ENCODE results near the gene ZNF804B.

Gene ZNF804B

DNA sequence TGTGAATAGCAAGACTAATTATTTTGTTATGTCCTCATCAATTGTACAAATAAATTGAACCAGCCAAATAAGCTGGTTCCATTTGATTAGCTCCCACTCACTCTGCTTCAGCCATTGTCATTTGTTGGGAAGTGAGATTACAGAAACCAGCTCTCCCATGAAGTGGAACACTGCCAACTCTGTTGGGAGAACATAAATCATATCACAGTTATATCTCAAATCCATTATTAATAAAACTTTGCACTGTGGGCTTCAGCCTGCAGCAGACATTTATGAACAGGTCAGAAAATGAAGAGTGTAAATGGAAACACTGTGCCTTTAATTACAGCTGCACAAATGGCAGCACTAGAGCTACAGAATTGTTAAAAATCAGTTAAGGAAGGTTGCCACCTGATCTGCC is 82.7 kb downstream of the ZNF804B start:
- DNase-seq: no peak

DNA sequence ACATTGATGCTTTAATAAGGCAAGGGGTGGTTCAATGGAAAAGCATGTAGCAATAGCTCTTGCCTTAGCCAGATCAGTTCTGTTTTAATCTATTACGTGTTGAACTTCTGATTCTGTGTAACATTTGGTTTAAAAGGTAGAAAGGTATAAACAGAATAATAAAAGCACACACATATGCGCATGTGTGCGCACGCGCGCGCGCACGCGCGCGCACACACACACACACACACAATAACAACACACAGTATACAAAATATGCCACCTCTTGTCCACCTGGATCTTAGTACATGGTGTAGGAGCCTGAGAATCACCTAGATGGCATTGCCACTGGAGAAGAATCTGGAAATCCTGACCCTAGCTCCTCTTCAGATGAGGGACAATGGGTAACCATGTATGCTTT is 85.6 kb downstream of the ZNF804B start:
- DNase-seq: no peak

DNA sequence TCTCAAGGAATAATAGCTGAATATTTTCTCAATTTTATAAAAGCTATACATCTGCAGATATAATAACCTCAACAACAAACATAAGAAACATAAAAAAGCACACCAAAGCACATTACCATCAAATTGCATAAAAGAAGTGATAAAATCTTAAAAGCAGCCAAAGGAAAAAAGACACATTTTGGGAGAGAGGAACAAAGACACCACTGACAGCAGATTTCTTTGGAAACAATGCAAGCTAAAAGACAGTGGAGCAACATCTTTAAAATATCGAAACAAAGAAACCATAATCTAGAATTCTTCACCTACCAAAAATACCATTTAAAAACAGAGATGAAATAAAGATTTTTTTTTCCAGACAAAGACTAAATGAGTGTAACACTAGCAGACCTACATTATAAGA is 91.7 kb downstream of the ZNF804B start:
- no peak for DNase-seq

DNA sequence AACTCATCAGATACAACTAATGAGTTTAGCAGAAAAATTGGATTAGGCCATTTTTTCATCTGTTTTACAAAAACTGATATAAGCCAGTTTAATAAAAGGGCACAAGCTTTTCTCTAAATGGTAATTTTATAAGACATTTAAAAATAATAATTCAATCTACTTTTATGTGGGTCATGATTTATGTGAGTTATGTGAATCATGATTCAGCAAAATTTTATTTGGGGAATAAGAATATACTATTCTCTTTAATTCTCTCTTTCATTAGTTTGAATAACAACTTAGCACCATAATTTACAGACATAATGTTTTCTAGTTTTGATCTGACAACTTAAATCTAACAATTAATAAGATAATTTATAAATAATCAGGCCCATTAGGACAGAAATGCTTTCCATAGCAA is 99.8 kb downstream of the ZNF804B start:
- DNase-seq: no peak

DNA sequence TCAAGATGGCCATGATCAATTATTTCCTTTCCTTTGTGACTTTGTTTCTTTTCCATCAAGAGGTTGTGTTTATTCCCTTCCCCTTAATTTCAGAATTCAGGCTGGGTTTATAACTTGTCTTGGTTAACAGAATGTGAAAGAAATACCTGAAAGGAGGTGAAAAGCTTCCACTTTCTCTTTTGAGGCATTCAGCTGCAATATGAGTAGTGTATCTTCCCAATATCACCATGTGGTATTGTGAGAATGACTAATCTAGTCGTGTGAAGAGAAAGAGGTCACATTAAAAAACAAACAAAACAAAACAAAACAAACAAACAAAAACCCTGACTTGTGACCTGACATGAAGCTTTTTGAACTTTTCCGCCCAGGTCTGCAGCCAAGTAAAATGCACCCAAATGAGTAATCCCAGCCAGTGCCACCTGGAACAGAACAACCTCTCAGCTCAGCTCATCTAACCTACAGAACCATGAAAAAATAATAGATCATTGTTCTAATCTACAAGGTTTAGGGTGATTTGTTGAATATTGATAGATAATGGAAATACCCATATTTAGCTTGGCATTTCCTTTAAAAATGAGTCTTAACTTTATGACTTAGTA is 106.9 kb downstream of the ZNF804B start:
- DNase-seq: no peak

DNA sequence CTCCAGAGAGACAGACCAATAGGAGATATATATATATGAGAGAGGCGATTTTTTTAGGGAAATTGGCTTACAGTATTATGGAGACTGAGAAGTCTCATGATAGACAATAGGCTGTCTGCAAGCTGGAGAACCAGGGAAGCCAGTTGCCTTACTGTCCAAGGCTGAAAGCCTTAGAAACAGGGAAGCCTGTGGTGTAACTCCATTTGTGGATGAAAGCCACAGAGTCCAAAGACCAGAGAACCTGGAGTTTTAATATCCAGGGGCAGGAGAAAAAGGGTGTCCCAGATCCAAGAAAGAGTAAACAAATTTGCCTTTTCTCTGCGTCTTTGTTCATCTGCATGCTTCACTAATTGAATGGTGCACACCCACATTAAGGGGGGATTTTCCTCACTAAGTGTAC is 107.7 kb downstream of the ZNF804B start:
- DNase-seq: no peak

DNA sequence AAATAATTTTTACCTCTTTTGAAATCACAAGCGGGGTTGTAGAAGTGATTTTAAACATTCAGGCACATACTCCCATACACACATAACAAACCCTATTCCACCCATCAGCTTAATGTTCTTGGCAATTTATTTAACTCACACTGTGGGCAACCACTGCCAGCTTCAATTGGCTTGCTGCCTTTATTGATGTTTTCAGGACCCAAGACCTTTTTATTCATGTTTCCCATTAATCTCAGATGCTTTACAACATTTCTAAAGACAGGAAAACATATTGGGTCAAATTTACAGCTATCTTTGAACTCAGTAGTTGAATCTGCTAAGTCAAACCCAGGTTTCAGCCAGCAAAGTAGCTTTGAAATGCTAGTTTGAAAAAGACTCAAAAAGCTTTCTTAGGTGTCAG is 109.0 kb downstream of the ZNF804B start:
- DNase-seq: no peak

DNA sequence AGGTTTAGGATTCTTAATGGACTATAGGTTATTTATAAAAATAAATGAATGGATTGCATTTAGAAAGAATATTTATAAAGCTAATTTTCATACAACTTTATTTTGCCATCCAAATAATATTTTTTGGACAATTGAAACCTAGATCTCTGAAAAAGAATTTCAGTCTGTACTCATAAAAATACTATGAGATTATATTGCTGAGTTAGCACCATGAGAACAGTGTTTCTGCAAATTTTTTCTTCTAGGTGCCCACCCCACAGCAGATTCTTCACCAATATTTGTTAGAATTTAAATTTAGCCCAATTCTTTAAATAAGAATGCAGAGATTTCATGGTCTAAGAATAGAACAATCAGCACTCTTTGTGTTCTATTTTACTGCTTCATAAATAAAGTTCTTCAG is 121.6 kb downstream of the ZNF804B start:
- DNase-seq: no peak

DNA sequence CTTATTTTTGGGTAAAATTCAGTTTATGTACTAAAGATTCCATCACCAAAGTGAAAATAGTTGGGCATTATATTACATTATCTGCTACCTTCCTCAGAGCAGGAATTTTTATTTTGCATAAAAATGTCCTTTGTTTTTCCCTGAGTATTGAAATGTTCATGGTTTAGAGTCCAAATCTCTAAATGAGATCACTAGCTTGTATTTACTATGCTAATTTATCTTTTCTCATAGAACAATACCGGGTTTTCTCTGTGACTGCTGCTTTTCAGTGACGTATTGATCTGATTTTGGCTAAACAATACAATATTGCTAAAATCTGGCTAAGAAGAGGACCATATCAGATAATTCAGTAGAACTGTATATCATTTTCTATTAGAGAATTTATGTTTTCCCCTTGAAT is 125.6 kb downstream of the ZNF804B start:
- DNase-seq: no peak

DNA sequence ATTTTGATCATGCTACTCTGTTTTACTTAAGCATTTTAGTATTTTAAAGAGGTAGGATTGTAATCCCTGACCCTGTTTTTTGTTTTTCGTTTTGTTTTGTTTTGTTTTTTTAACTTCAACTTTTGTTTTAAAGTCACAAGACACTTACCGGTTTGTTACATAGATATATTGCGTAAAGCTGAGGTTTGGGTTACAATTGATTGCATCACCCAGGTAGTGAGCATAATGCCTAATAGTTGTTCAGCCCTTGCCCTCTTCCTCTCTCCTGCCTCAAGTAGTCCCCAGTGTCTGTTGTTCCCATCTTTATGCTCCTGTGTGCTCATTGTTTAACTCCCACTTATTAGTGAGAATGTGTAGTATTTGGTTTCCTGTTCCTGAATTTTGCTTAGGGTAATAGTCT is 129.2 kb downstream of the ZNF804B start:
- no peak for DNase-seq

DNA sequence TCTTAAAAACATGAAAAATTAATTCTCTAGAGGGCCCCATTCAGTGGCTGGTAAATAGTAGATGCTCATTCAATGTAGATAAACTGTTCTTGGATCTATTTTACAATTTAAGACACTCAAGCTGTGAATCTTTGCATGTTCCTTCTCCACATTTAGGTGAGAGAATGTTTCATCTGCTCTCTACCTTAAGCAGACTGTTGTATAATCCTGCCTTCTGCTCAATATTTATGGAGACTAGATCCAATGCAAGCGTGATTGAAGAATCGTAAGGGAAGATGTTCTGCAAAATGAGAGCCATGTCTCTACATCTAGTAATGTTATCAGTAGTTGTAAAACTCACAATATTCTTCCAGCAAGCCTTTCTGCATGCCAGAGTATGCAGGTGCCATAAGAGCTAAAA is 151.0 kb downstream of the ZNF804B start:
- no peak for DNase-seq

DNA sequence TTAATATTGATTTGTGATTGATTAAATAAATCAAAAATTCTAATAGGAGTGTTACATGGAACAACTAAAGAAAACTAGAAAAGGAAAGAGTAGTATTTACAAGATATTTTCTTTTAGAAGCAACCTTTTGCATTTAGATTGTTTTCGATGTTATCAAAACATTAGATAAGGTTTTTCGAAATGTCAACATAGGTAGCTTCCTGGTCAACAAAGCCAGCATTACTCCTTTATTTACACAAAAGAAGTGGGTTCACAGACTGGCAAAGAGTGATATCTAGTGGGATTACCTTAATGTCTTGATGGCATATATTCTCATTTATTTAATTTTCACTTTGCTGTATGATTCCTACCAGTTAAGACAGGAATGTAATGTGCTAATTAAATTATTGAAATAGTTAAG is 153.4 kb downstream of the ZNF804B start:
- DNase-seq: no peak

DNA sequence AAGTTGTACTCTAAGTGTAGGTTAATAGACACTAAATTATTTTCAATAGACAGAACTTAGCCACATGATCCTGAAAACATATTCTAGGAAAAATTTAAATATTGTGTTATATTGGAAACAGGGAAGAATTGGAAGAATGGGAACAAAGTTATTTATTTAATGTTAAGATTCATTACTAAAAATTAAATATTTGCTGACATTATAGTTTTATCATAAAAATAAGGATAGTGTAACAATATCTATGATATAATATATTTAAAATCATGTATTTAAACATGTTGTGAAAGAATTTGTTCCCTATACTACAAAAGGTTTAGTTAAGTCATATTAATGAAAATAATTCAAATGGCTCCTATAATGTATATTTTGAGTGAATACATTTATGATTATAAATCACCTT is 156.1 kb downstream of the ZNF804B start:
- DNase-seq: no peak

DNA sequence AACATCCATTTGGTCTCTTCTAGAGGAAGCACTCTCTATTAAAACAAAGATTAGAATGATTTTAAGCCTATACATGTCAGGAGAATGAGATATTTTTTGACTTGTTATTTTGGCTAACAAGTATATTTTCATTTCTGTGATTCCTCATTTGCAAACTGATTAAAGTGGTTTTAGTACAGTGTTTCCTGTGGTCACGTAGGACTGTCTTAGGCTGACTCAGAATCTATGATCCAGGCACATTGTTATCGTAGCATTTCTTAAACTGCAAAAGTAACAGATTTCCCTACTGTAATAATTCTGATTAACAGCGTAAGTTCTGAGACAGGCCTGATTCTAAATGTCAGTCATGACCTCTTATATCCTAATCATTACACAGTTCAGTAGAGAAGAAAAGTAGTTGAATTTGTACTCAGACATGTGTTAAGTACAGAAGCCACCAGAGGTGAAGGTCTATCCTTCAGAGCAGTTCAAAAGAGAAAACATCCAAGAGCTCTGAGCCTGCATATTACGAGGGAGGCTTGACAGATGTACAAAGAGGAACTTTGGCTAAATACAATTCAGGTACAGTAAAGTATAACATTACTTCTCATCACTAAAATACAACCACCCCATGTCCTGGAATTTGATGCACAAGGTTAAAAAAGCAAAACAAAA is 160.1 kb downstream of the ZNF804B start:
- no peak for DNase-seq

DNA sequence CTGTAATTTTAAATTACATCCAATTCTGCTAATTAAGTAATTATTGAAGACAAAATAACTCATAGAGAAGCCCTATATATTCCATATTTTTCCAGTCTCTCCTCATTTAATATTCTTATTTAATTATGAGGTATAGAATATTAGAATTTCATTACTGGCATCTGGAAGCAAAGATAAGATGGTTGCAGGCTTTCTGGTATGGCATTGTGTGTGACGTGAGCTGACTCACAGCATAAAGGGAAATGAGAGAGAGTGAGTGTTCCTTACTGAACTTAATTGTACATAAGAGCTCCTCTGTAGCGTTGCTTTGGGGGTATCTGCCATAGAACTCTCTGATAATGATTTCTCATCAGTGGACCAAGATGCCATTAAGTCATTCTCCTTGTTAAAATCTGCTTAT is 163.4 kb downstream of the ZNF804B start:
- DNase-seq: no peak

DNA sequence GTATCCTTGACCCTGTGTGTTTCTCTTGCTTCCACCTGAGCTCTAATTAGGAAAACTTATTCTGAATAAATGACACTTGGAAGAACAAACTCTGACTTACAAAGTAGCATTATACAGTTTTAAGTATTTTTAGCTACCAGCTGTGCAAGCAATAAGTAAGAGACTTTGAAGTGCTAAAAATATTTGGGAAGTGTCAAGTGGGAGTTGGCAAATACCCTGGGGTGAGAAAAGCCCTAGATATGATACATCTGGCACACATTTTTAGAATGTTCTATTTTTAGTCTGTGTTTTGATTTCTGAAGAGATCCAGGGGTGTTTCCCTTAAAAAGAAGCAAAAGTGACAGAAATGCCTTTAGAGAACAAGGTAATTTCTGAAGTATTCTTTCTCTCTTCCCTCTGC is 168.8 kb downstream of the ZNF804B start:
- DNase-seq: no peak

DNA sequence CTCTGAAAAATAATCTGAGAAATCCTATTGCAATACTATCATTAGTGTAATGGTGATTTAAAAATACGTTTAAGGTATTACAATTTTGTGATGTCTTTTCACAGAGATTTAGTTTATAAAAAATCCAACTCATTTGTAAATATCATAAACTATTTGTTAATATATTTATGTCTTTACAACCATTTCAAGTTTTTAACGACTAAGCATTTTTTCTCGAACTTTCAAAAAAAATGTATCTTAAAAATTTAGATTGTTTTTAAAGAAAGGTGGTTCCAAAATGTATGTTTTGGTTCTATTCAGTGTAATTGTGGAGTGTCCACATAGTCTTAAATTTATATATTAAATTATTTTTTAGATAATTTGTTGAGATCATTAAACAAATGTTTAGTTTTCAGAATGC is 170.2 kb downstream of the ZNF804B start:
- DNase-seq: no peak

DNA sequence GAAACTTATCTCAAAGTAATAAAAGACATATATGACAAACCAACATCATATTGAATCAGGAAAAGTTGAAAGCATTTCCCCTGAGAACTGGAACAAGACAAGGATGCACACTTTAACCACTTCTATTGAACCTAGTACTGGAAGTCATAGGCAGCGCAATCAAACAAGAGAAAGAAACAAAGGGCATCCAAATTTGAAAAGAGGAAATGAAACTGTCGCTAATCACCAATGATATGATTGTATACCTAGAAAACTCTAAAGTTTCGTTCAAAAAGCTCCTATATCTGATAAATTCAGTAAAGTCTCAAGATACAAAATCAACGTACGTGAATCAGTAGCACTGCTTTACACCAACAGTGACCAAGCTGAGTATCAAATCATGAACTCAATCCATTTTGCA is 173.8 kb downstream of the ZNF804B start:
- no peak for DNase-seq

DNA sequence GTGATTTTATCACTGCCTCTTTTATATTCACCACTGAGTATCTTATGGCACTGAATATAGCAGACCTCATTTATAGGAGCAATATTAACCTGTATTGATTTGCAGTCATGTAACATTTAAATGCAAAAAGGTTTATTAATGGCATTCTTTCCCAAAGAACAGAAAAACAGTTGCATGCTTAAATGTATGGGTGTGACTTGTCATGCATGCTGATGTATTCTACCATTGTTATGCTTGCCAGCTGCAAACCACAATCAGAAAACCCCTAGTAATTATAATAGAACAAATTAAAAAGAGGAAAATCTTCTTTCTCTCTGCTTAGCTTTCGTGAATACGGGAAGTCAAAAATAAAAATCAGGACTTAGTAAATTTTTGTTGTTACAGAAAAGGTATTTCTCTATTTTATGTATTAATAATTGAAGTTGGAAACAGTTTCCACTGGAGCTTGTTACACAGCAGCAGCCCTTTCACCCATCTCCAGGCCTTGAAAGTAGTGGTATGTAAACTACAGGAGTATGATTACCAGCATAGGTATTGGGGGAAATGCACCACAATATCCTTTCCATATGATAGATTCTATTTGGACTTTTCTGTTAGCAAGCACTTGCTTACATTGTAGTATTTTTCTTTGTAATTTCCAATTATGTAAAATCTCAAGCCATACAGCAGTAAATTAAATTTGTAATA is 183.5 kb downstream of the ZNF804B start:
- DNase-seq: no peak

DNA sequence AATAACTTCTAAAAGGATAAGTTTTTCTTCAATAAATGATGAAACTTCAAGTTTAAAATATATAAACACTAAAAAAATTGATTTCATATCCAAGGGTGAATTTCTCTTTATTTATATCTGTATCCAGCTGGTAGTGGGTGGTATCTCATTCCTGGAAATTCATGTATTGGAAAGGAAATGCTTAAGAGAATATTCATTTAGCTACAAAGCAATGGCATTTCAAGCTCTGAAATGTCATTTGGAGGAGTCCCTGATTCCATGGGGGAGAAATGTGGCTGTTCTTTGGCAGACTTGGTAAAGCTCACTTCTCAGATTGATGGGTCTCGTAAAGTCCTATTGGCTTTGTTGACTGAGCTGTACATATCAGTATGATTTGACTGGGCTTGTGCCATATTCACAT is 192.3 kb downstream of the ZNF804B start:
- DNase-seq: no peak

DNA sequence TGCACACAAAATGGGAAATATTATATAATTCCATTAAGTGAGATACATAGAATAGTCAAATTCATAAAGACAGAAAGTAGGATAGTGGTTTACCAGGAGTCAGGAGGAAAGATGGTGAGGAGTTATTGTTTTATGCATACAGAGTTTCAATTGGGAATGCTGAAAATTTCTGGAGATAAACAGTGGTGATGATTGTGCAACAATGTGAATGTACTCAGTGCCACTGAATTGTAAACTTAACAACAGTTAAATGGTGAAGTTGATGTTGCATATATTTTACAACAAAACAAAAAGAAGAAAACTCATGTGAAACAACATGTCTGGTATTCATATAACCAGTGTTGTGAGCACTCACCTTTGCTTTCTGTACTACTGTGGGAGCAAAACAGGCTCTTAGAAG is 204.9 kb downstream of the ZNF804B start:
- DNase-seq: no peak

DNA sequence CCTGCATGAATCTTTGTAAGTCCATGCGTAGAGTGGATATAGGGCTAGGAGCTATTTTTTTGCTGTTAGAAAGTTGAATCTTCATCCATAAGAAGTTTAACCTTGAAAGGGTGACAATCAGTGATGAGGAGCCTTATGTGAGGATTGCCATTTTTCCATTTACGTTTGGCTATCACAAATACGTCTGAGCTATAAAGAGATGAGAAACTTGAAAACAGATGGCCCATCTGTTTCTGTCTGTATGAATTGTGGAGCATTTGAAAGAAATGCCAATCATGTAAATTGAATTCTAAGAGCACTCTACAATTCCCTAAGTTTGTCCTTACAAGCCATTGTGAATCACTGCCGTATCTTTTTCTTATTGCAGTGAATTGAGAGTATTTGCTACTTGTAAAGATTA is 205.9 kb downstream of the ZNF804B start:
- DNase-seq: no peak

DNA sequence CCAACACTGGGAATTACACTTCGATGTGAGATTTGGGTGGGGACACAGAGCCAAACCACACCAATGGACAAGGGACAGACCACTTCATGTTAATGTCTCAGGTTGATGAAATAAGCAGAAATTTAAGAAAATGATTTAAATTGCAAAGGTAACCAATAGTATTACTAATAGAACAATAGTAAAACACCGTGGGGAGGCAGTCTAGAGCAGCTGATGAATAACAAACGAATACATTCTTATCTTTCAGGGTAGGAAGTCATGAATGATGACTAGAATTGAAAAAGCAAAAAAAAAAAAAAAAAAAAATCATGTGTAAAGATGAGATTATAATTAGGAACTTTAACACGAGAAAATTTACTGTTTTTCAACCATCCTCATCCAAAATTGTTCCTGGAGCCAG is 207.9 kb downstream of the ZNF804B start:
- DNase-seq: no peak

DNA sequence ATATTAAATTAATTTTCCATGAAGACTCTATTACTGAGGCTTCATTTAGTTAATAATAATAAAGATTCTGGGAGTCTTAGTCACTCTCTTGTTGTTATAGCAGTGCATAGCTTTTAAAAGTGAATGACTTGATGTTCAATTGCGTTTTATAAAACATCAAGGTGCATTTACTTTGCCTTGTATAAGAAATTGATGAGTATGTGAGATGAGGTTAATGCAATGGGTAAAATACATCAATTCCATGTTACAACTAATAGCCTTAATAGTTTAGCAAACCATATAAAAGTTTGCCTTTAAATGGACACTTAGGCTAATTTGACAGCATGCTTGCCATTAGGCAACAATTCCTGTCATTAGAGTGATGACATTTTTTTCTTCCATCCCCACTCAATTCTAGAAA is 209.7 kb downstream of the ZNF804B start:
- no peak for DNase-seq

DNA sequence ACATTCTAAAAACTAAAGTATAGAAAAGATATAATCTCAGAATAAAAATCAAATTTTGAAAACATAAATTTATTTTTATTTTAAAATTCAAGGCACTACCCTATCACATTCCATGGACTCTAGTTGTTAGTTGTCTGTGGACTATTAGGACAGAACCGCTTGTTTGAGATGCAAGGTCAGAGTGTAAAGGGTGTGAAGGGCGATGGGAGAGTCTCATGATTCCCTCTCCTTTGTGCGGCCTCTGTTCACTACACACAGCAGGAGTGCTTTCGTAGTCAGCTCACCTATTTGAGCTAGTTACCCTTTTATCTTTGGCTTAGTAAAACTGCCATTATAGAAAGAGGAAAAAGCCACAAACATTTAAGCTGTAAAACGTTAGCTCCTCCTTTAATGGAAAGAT is 225.8 kb downstream of the ZNF804B start:
- no peak for DNase-seq

All from activated CD4-positive, CD25-positive, alpha-beta regulatory T cell treated with anti-CD3 and anti-CD28 coated beads, Interleukin-2, amount 50 U/mL, for 72 hours (primary cell).